IPS-11a (cell line): ENCODE results near the gene NCOR1.

ENCODE experiments used
- H3K4me3 ChIP-seq: one replicate; pipeline ENCODE4 v1.5.1; 2013; ENCODE audit warnings: low read depth, low read length, control low read depth

The NCOR1 gene

DNA sequence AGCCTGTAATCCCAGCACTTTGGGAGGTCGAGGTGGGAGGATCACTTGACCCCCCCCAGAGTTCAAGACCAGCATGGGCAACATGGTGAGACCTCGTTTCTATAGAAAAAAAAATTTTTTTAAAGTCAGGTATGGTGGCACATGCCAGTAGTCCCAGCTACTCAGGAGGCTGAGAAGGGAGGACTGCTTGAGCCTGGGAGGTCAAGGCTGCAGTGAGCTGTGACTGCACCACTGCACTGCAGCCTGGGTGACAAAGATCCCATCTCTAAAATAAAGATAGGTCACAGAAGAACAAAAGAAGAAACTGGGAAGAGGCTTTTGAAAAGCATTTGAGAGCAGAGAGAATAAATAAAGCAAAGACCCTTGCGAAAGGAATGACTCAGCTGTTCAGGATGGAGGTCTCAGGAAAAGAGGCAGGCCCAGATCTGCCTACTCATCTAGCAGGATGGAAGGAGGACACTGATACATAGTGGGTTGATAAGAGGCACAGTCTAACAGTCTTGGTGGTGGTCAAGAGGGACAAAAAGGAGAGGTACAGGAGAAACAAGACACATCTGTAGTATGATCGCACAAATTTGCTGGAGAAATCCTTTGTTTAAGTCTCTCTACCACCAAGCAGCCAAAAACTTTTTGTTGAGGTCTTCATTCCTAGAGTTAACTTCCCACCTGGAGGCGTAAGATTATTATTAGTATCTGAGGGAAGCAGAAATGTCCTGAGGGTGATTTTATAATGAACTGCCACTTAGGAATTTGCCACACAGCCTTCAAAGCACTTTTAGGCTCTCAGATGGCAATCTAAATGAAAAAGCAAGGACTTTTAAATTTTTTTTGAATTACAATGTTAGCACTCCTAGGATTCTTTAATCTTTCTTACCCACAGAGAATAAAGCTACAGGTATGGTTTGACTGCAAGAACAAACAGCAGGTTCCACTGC, 233.4 kb downstream of the NCOR1 start:
- H3K4me3 ChIP-seq: no peak overlapping the region

DNA sequence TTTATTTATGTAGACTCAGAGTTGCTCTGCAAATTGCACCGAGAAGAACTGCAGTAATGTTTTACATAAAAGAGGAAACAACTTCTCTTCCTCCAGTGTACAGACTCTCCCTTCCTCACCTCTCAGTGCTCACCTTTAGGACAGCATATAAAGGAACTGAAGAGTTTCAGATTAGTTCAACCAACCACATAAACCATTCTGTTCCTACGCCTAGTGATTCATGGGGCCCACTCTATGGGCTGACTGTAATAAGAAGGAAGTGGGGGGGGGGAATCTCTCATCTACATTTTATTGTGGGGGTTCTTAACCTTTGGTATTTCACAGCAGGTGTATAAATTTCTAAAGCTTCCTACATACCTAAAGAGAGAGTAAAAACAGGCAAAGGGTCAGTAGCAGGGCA, 234.1 kb downstream of the NCOR1 start:
- H3K4me3 ChIP-seq: no peak overlapping the region
